Activated naive CD4-positive, alpha-beta T cell treated with anti-CD3 and anti-CD28 coated beads, Interleukin-2, amount 50 U/mL, for 16 hours (primary cell): ENCODE results near the gene FAM168A.
A peak's percentile ranks its signal among the peaks of the same experiment; 100 is the strongest.

Source experiments
- DNase-seq: peaks from one replicate; pipeline ENCODE4 v3.0.0-alpha.2; 2020

The FAM168A gene

GRCh38 chr11:73398132-73398526, 199.8 kb downstream of the FAM168A start:
- no peak for DNase-seq

GRCh38 chr11:73397468-73398131, 200.3 kb downstream of the FAM168A start:
- no peak for DNase-seq

GRCh38 chr11:73396985-73397384, 200.9 kb downstream of the FAM168A start:
- DNase-seq: no peak

GRCh38 chr11:73396251-73396930, 201.5 kb downstream of the FAM168A start:
- DNase-seq: no peak

- DNase-seq: no peak
Measured at GRCh38 chr11:73395297-73396208, 202.4 kb downstream of the FAM168A start.

DNA sequence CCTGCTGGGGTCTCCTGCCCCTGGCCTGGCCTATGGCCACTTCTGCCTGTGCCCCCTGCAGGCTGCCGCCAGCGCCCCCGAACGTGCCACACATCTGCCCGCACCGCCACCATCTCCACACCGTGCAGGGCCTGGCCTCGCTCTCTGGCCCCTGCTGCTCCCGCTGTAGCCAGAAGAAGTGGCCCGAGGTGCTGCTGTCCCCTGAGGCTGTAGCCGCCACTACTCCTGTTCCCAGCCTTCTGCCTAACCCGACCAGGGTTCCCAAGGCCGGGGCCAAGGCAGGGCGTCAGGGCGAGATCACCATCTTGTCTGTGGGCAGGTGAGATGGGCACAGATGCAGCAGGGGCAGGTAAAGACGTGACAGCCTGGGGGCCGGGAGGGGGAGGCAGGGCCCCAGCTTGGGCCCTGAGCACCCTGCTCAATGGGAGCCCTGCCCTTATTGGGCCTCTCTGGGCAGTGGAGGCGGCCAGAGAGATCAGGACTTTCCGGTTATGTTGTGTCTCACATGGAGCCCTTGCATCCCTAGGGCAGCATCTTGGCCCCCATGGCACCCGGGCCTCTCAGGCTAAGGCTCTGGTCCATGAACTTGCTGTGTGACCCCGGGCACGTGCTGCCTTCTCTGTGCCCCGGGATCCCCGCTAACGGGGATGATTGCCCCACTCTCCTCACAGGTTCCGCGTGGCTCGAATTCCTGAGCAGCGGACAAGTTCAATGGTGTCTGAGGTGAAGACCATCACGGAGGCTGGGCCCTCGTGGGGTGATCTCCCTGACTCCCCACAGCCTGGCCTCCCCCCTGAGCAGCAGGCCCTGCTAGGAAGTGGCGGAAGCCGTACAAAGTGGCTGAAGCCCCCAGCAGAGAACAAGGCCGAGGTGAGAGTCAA, 203.3 kb downstream of the FAM168A start:
- DNase-seq: no peak

DNA sequence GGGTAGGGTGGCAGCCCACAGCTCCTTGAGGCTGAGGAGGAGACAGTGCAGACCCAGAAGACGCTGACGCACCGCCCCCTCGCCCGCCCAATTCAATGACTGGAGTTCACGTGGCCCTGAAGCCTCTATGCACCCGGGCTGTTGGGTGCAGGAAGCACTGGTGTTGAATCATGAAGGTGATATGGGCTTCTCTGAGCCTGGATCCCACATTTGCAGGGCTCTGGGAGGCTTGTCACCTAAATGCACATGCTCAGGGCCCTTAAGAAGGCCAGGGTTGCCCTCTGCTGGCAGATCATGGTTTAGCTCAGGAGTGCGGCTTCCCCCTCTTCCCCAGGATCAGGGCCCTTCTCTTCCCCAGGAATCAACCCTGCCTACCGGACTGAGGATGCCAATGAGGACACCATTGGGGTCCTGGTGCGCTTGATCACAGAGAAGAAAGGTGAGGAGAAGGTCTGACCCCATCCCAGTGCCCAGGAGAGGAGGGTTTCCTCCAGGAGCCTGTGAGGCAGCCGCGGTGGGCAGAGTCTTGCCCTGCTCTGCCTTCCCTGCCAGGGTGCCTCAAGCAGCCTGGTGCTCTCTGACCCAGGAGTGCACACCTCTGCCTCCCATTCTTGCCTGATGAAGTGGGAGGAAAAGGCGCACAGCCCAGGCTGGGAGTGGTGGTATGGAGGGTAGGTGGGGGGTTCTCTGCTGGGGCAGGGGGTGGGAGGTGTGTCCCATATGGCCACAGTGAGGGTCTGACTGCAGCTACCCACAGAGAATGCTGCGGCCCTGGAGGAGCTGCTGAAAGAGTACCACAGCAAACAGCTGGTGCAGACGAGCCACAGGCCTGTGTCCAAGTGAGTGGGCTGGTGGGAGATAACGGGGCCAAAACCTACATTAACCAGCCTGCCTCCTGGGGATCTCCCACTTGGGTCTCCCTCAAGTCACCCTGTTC, 204.2 kb downstream of the FAM168A start:
- DNase-seq: peak; percentile 66

DNA sequence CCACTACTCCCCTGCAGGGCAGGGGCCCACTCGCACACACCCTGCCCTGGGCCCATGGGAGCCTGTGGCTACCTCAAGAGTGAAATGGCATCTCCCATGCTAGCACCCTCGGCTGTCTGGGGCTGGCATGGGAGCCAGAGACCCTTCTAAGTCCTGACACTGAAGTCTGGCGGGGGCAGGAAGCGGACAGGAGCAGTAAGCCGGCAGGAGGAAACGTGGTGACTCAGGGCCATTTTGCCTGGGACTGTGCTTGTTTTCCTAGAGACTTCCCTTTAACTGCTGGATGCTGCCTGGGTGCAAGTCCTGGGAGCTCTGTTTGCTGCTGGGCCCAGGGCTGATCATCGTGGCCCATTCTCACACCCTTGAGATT, 204.9 kb downstream of the FAM168A start:
- no peak for DNase-seq

DNA sequence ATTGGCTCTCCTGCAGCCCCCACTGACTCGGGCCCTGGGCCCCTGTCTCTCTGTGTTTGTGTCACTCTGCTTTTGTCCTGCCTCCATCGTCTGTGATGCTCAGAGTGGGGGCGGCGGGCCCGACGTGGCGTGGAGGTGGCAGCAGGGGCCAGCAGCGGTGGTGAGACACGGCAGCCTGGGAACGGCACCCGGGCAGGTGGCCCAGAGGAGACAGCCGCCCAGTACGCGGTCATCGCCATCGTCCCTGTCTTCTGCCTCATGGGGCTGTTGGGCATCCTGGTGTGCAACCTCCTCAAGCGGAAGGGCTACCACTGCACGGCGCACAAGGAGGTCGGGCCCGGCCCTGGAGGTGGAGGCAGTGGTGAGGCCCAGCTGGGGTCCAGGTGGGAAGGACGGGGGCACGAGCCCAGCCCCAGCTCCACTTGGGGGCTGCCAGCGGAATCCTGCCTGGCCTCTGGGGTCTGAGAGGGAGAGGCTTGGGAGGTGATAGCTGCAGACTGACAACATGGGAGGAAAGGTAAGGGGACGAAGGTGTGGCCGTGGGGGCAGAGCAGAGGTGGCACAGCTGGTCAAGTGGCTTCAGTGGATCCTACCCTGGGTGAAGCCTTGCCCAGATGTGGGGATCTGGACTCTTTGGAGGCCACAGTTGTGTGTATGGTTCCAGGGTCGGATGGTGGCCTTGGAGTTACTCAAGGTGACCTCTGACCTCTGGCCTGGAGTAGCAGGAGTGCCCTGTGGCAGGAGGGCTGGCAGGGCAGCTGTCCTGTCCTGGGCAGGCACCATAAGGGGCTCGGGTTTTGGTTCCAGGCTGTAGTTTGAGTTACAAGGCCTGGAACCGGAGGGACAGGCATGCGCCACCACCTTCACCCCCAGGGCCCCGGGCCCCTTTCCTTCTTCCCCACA, 205.6 kb downstream of the FAM168A start:
- DNase-seq: no peak

- DNase-seq: no peak
Measured at GRCh38 chr11:73391665-73392064, 206.2 kb downstream of the FAM168A start.

DNA sequence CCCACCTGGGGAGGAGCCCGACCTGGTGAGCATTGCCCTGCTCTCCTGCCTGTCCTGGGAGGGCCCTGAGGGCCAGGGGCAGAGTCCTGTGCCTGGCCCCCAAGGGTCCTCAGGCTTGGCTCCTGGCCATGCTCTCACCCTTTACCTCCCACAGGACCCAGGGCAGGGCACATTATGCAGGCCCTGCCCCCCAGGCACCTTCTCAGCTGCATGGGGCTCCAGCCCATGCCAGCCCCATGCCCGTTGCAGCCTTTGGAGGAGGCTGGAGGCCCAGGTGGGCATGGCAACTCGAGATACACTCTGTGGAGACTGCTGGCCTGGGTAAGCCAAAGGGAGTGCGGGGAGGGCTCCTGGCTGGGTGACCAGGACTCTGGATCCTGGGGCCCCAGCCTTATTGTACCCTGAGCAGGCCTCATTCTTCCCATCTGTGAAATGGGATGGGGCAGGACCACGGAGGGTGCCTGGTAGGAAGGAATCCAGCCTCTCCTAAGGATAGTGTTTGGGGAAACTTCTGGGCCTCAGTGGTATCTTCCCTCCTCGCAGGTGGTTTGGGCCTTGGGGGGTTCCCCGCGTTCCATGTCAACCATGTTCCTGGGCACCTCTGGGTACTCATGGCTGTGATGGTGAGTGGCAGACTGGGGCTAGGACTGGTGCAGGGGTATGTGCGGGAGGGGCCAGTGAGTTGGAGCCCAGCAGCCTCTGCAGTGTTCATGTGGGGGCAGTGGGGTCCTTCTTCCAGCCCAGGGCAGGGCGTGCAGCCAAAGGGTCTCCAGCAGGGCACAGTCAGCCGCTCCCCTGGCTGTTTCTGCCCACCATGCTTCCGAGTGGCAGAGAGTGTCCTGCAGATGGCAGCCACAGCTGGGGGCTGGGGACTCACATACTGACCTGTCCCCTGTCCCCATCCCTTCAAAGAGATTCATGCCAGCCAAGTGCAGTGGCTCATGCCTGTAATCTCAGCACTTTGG, 207.0 kb downstream of the FAM168A start:
- DNase-seq: no peak

- DNase-seq: no peak
Measured at GRCh38 chr11:73389916-73390315, 208.0 kb downstream of the FAM168A start.

GRCh38 chr11:73389134-73389525, 208.8 kb downstream of the FAM168A start:
- DNase-seq: no peak

GRCh38 chr11:73388265-73389133, 209.4 kb downstream of the FAM168A start:
- no peak for DNase-seq

DNA sequence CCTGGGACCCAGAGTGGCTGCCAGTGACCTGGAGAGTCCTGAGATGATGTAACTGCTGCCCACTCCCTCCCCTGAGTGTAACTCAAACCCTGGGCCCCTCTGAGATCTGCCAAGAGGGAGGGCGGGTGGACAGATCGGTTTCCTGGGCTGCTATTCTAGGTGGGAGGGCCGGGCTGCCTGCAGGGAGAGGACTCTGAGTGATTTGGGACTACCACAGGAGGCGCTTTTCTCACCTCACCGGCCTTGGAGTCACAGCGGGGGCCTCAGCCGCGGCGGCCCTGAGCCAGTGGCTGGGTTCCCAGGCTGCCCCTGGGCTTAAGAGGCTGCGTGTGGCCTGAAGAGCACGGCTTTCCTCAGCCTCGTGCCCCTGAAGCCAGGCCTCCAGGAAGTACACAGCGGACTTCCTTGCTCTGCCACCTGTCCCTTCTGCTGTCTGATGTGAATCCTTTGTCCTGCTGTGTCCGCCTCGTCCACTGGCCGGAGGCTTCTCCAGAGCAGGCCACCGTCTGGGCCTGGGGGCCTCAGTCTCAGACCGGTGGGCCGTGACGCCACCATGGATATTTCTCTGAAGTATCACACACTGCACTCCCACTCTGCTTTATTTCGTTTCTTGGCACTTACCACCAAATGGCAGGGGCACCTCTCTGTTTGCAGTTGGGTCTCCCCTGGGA, 210.2 kb downstream of the FAM168A start:
- DNase-seq: no peak

GRCh38 chr11:73386546-73386945, 211.4 kb downstream of the FAM168A start:
- no peak for DNase-seq

- no peak for DNase-seq
Measured at GRCh38 chr11:73386016-73386415, 211.9 kb downstream of the FAM168A start.
